ENCODE results near the gene MEN1. TPM values are rescaled to one million over a fixed set of nuclear protein-coding genes. Genes with fewer than 3 reads are reported as not detected.

Gene MEN1
- total RNA-seq, 1 experiment from 2014 or later, result 61.6 TPM

DNA sequence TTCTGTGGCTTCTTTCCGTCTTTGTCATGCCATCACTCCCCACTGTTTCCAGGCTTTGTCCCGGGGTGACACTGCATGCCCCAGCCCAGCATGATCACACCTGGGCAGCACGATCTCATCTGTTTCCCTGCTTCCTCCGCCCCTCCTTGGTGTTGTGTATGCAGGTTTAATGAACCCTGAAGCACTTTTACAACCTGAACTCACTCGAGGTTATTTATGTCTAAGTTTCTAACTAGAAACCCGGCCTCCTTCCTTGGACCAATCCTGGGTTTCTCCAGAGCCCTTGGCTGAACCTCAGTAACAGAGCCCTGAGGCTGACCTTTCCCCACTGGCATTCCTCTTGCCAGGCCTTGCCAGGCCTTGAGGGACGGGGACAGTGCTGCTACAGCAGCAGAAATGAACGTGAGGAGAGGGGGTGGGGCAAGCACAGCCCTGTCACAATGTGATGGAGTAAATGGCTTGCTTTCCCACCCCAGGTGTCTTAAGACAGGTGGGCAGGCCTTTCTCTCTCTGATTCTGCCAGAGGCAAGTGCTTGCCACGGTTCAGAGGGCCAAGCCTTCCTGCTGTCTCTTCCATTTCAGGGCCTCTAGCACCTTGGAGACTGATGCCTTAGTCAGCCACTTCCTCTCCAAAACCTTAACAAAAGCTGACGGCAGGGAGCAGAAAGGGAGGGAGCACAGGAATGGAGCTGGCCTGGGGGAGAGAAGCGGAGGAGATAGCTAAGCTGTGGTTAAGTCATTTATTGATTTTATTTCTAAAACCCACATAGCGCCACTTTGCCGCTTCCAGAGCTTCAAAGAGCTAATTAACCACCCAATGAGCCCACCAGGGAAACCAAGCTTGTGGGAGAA, 47.5 kb downstream of the MEN1 start:
- H3F3A ChIP-seq (ENCODE audit: insufficient read depth, low read depth), result peaks cover 73% of the 10 kb centered on the region
- H4K20me1 ChIP-seq (ENCODE audit: insufficient read depth), result peaks cover 62% of the 10 kb centered on the region
- no peak overlapping the region for H3K4me3 ChIP-seq
- DNase-seq, result no peak
- BruUV-seq (replicated peaks), result no TSS peak
- no peak for TF ChIP-seq EZH2 (IDR thresholded peaks at IDR 0.05; ENCODE audit: low read depth)
- peaks cover 28% of the 10 kb centered on the region for H3K36me3 ChIP-seq (ENCODE audit: low read depth)
- POLR2A ChIA-PET (ENCODE audit: unreplicated experiment), result interaction anchor here (0.6 kb wide), 1 partner anchor 16 kb away, joined by 3 read pairs; no protein-coding TSS in a partner anchor
- no peaks in the 10 kb centered on the region for H3K9me3 ChIP-seq (ENCODE audit: insufficient read depth, low read depth)
- H3K79me2 ChIP-seq (ENCODE audit: low read depth), result peaks cover 8% of the 10 kb centered on the region
- no peaks in the 10 kb centered on the region for H3K27me3 ChIP-seq (ENCODE audit: insufficient read depth, low read depth)
- CTCF ChIA-PET, result no interaction called here
- H3K4me1 ChIP-seq (replicated peaks; ENCODE audit: insufficient read depth), result no peaks in the 10 kb centered on the region
- intact Hi-C loops (cut with micrococcal nuclease; ENCODE audit: unreplicated experiment), result no loop called here
- H3K9me2 ChIP-seq (ENCODE audit: insufficient read depth), result no peaks in the 10 kb centered on the region
- H3K4me2 ChIP-seq, result no peak overlapping the region
- H3K27ac ChIP-seq, result no peak overlapping the region
- H2AFZ ChIP-seq, result no peak overlapping the region

DNA sequence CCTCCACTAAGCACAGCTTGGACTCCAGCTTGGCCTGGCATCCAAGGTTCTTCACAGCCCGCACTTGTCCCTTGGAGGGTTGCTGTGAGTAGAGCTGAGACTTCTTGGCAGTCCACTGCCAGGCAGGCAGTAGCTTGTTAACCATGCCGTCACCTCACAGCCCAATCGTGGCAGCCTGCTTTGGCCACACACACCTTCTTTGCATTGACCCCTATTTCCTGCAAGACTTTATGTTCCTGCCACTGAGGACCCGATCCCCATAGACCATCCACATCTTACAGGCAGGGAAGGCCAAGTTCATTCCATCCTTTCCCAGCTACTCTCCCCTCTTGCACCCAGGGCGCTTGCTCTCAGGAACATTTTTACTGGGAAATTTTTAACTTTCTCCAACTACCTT, 48.1 kb downstream of the MEN1 start:
- CTCF ChIA-PET, result no interaction called here
- Histone ChIP-seq H3K36me3 (ENCODE audit: low read depth) (peaks cover 22% of the 10 kb centered on the region), H3F3A (ENCODE audit: insufficient read depth, low read depth) (peaks cover 67% of the 10 kb centered on the region), H3K9me2 (ENCODE audit: insufficient read depth) (no peaks in the 10 kb centered on the region), H4K20me1 (ENCODE audit: insufficient read depth) (peaks cover 56% of the 10 kb centered on the region), H3K27me3 (ENCODE audit: insufficient read depth, low read depth) (no peaks in the 10 kb centered on the region), H3K4me1 (replicated peaks; ENCODE audit: insufficient read depth) (no peaks in the 10 kb centered on the region), H3K4me2 (no peak overlapping the region), H3K4me3 (no peak overlapping the region), H3K27ac (no peak overlapping the region), H3K9me3 (ENCODE audit: insufficient read depth, low read depth) (no peaks in the 10 kb centered on the region), H3K79me2 (ENCODE audit: low read depth) (peaks cover 4% of the 10 kb centered on the region), H2AFZ (no peak overlapping the region)
- POLR2A ChIA-PET (ENCODE audit: unreplicated experiment), result interaction anchor here (0.6 kb wide), 1 partner anchor 1069 kb away, joined by 7 read pairs; no protein-coding TSS in a partner anchor
- no TSS peak for BruUV-seq (replicated peaks)
- no peak for TF ChIP-seq EZH2 (IDR thresholded peaks at IDR 0.05; ENCODE audit: low read depth)
- TF ChIP-seq, protein P1, sequence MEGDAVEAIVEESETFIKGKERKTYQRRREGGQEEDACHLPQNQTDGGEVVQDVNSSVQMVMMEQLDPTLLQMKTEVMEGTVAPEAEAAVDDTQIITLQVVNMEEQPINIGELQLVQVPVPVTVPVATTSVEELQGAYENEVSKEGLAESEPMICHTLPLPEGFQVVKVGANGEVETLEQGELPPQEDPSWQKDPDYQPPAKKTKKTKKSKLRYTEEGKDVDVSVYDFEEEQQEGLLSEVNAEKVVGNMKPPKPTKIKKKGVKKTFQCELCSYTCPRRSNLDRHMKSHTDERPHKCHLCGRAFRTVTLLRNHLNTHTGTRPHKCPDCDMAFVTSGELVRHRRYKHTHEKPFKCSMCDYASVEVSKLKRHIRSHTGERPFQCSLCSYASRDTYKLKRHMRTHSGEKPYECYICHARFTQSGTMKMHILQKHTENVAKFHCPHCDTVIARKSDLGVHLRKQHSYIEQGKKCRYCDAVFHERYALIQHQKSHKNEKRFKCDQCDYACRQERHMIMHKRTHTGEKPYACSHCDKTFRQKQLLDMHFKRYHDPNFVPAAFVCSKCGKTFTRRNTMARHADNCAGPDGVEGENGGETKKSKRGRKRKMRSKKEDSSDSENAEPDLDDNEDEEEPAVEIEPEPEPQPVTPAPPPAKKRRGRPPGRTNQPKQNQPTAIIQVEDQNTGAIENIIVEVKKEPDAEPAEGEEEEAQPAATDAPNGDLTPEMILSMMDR (conservative IDR thresholded peaks at IDR 0.05), result no peak
- DNase-seq, result no peak
- intact Hi-C loops (cut with micrococcal nuclease; ENCODE audit: unreplicated experiment), result no loop called here

DNA sequence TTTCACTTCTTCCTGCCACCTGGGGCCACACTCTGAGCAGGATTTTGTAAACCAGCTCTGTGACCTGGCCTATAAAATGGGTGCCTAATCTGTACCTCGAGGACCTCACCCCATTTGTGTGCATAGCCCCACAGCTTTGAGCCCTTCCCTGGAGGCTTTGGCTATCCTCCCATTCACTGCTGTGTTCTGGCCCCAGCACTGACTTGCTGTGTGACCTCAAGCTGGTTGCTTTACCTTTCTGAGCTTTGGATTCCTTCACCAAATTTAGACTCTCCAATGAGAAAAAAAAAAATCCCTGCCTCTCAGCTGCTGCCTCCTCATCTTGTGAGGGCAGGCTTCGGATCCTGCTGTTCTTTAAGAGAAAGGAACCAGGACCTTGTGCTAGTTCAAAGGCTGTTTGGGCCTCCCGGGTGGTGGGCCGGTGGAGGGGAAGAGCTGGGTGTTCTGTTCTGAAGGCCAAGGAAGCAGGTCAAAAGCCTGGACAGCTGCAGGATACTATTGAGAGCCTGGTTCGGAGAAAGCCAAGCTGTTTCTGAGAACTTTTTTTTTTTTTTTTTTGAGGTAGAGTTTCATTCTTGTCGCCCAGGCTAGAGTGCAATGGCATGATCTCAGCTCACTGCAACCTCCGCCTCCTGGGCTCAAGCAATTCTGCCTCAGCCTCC, 49.5 kb downstream of the MEN1 start:
- Histone ChIP-seq H3K79me2 (ENCODE audit: low read depth) (no peaks in the 10 kb centered on the region), H3K27me3 (ENCODE audit: insufficient read depth, low read depth) (no peaks in the 10 kb centered on the region), H3F3A (ENCODE audit: insufficient read depth, low read depth) (peaks cover 71% of the 10 kb centered on the region), H3K4me3 (no peak overlapping the region), H3K9me3 (ENCODE audit: insufficient read depth, low read depth) (no peaks in the 10 kb centered on the region), H3K27ac (no peak overlapping the region), H3K4me1 (replicated peaks; ENCODE audit: insufficient read depth) (no peaks in the 10 kb centered on the region), H3K36me3 (ENCODE audit: low read depth) (peaks cover 20% of the 10 kb centered on the region), H4K20me1 (ENCODE audit: insufficient read depth) (peaks cover 45% of the 10 kb centered on the region), H3K4me2 (no peak overlapping the region), H2AFZ (no peak overlapping the region), H3K9me2 (ENCODE audit: insufficient read depth) (no peaks in the 10 kb centered on the region)
- BruUV-seq (replicated peaks), result no TSS peak
- no peak for DNase-seq
- intact Hi-C loops (cut with micrococcal nuclease; ENCODE audit: unreplicated experiment), result no loop called here
- CTCF ChIA-PET, result interaction anchor here (0.6 kb wide), 1 partner anchor 133 kb away, joined by 4 read pairs; no protein-coding TSS in a partner anchor
- POLR2A ChIA-PET (ENCODE audit: unreplicated experiment), result interaction anchor here (0.6 to 0.7 kb wide), 2 partner anchors 18 to 1944 kb away, joined by 3 to 6 read pairs; no protein-coding TSS in a partner anchor
- TF ChIP-seq EZH2 (IDR thresholded peaks at IDR 0.05; ENCODE audit: low read depth), result no peak
